Endothelial cell of umbilical vein (primary cell): ENCODE data around the gene FOSL2. TPM values are rescaled to one million over a fixed set of nuclear protein-coding genes. Genes with fewer than 3 reads are reported as not detected.

ENCODE experiments used
- BruUV-seq: library from RNA; stranded (reverse); fragments of 400-500 nt; replicated peaks from 2 replicates; lab custom pipeline; 2021; lab: Mats Ljungman, UMichigan
- CTCF ChIA-PET: fragments of 300-600, 350-600 bp; sonication (Branson Sonifier 250); formaldehyde crosslinking; loops from one replicate; lab custom pipeline; 2021; ENCODE audit warnings: antibody characterized with exemption, inconsistent platforms; lab: Charles Lee
- POLR2A ChIA-PET: fragments of 300-600, 350-600 bp; sonication (Branson Sonifier 250); formaldehyde crosslinking; loops from one replicate; lab custom pipeline; 2021; ENCODE audit warnings: antibody characterized with exemption, inconsistent platforms; lab: Charles Lee
- DNase-seq: peaks from one replicate; pipeline ENCODE4 v3.0.0-alpha.2; 2011; ENCODE audit warnings: low read depth, low spot score
- FAIRE-seq: peaks from 2 replicates; lab custom pipeline; 2011; peaks lifted over from hg19 to GRCh38; lab: Jason Lieb, UNC
- H2AFZ ChIP-seq: 2 replicates; pipeline ENCODE4 v1.6.0; 2012; ENCODE audit warnings: low read depth, low read length, control low read depth, inconsistent platforms
- H3K27ac ChIP-seq: 2 replicates; pipeline ENCODE4 v1.5.1; 2011; ENCODE audit warnings: low read depth, mild to moderate bottlenecking, control low read depth, low read length, moderate library complexity; ENCODE audit not compliant: insufficient read depth
- H3K27me3 ChIP-seq, 2 experiments: 2 replicates each; pipeline versions ENCODE4 v1.6.0 to v1.6.1; 2011; ENCODE audit warnings: low read length in 2 of 2, mixed read lengths in 1 of 2; ENCODE audit not compliant: control insufficient read depth in 2 of 2, insufficient read depth in 2 of 2
- H3K36me3 ChIP-seq, 2 experiments: 2 replicates in 1 of 2; 3 replicates in 1 of 2; pipeline ENCODE4 v1.5.1; 2011; ENCODE audit warnings: low read length in 2 of 2, mild to moderate bottlenecking in 1 of 2, moderate library complexity in 1 of 2; ENCODE audit not compliant: control insufficient read depth in 2 of 2, insufficient read depth in 2 of 2; ENCODE audit errors: extremely low read depth in 1 of 2
- H3K4me1 ChIP-seq: 3 replicates; pipeline ENCODE4 v1.5.1; 2011; ENCODE audit warnings: mild to moderate bottlenecking, low read length; ENCODE audit not compliant: control insufficient read depth, insufficient read depth; ENCODE audit errors: extremely low read depth
- H3K4me2 ChIP-seq: 2 replicates; pipeline ENCODE4 v1.6.1; 2011; ENCODE audit warnings: low read length, control low read depth, mixed read lengths; ENCODE audit not compliant: insufficient read depth
- H3K4me3 ChIP-seq, 3 experiments: fragments of 200-600 bp in 1 of 3; sonication (generic), shearing (Covaris generic) in 1 of 3; replicated peaks in 1 of 3; 2 replicates each; pipeline ENCODE4 v1.5.1; 2011 to 2016; ENCODE audit warnings: control low read depth in 3 of 3, low read length in 3 of 3, mild to moderate bottlenecking in 2 of 3, inconsistent platforms in 1 of 3, low read depth in 1 of 3, moderate library complexity in 1 of 3; ENCODE audit not compliant: insufficient read depth in 1 of 3
- H3K79me2 ChIP-seq: 2 replicates; pipeline ENCODE4 v1.6.0; 2012; ENCODE audit warnings: low read length, inconsistent platforms; ENCODE audit not compliant: control insufficient read depth, insufficient read depth
- H3K9ac ChIP-seq: replicated peaks from 2 replicates; pipeline ENCODE3; 2011; ENCODE audit warnings: low read length, control low read depth; ENCODE audit not compliant: insufficient read depth; ENCODE audit errors: extremely low read depth
- H3K9me1 ChIP-seq: replicated peaks from 3 replicates; pipeline ENCODE4 v1.6.0; 2011; ENCODE audit warnings: mild to moderate bottlenecking, low read length; ENCODE audit not compliant: control insufficient read depth, insufficient read depth; ENCODE audit errors: extremely low read depth
- H3K9me3 ChIP-seq: replicated peaks from 2 replicates; pipeline ENCODE4 v1.5.1; 2012; ENCODE audit warnings: low read length, inconsistent platforms; ENCODE audit not compliant: control insufficient read depth, insufficient read depth
- H4K20me1 ChIP-seq: replicated peaks from 2 replicates; pipeline ENCODE3; 2011; ENCODE audit warnings: mild to moderate bottlenecking, low read length; ENCODE audit not compliant: control insufficient read depth, insufficient read depth; ENCODE audit errors: extremely low read depth
- EZH2 ChIP-seq: IDR thresholded peaks from 2 replicates; pipeline ENCODE4 v1.6.1; 2012; ENCODE audit warnings: borderline replicate concordance, low read depth, mild to moderate bottlenecking, moderate library complexity, low read length, inconsistent platforms; ENCODE audit not compliant: severe bottlenecking
- FOS ChIP-seq: IDR thresholded peaks from 2 replicates; pipeline ENCODE4 v1.6.1; 2011; ENCODE audit warnings: mild to moderate bottlenecking, low read length, moderate library complexity, borderline replicate concordance; ENCODE audit not compliant: insufficient read depth
- GATA2 ChIP-seq: IDR thresholded peaks from 2 replicates; pipeline ENCODE4 v1.7.0; 2011; ENCODE audit warnings: low read depth, mild to moderate bottlenecking, moderate library complexity, mixed read lengths, low read length; ENCODE audit not compliant: insufficient read length, insufficient read depth
- JUN ChIP-seq: IDR thresholded peaks from 2 replicates; pipeline ENCODE4 v1.6.1; 2011; ENCODE audit warnings: borderline replicate concordance, low read depth; ENCODE audit not compliant: insufficient read length, insufficient read depth
- MYC ChIP-seq: IDR thresholded peaks from one replicate; pipeline ENCODE4 v1.6.1; 2011; ENCODE audit warnings: mild to moderate bottlenecking, low read depth, low read length
- POLR2A ChIP-seq: IDR thresholded peaks from 2 replicates; pipeline ENCODE4 v1.6.1; 2012; ENCODE audit warnings: low read depth, mild to moderate bottlenecking, control low read depth, low read length
- POLR2AphosphoS5 ChIP-seq: IDR thresholded peaks from 2 replicates; pipeline ENCODE4 v1.6.1; 2012; ENCODE audit warnings: low read depth, mild to moderate bottlenecking, control low read depth, low read length, moderate library complexity; ENCODE audit not compliant: insufficient read depth
- dilution Hi-C: fragments of 300-500 bp; cut with MboI; formaldehyde crosslinking; loops from one replicate; pipeline ENCODE4 v1.15.0; 2019; ENCODE audit warnings: low sequenced_read_pairs; ENCODE audit not compliant: extremely low pct_ligation_motif_present
- intact Hi-C: fragments of 100-400 bp; cut with micrococcal nuclease; formaldehyde crosslinking; loops from one replicate; pipeline ENCODE4 v1.10.0; 2022
- polyA plus RNA-seq, 4 experiments: library from polyadenylated mRNA; depleted of rRNA in 3 of 4; stranded (reverse) in 3 of 4; unstranded in 1 of 4; fragments of >200 nt; gene quantifications; 2 replicates each; pipeline versions ENCODE4 v1.2.1 to v1.2.3, GENCODE V29; 2011 to 2012; ENCODE audit warnings: missing spikeins in 1 of 4
- total RNA-seq: library from RNA; stranded (reverse); gene quantifications from 2 replicates; pipeline ENCODE4 v1.2.3, GENCODE V29; 2021
- TF ChIP-seq, protein P1 (sequence below): IDR thresholded peaks from 2 replicates; pipeline ENCODE4 v1.6.1; 2011; ENCODE audit not compliant: insufficient read depth, insufficient read length
- TF ChIP-seq, protein P2 (sequence below), 2 donors: IDR thresholded peaks; 1 replicate in 1 of 2; 2 replicates in 1 of 2; pipeline ENCODE4 v1.5.1; 2011; ENCODE audit warnings: low read length in 2 of 2, mild to moderate bottlenecking in 2 of 2, moderate library complexity in 2 of 2, control low read depth in 1 of 2, inconsistent platforms in 1 of 2, low read depth in 1 of 2; ENCODE audit not compliant: insufficient read depth in 1 of 2; ENCODE audit errors: extremely low read depth in 1 of 2

The FOSL2 gene
- total and polyA plus RNA-seq, 2 donors (not counting 3 experiments of a cell fraction or from before 2014, with no cell fraction given) = 43.9 to 85.3 TPM

DNA sequence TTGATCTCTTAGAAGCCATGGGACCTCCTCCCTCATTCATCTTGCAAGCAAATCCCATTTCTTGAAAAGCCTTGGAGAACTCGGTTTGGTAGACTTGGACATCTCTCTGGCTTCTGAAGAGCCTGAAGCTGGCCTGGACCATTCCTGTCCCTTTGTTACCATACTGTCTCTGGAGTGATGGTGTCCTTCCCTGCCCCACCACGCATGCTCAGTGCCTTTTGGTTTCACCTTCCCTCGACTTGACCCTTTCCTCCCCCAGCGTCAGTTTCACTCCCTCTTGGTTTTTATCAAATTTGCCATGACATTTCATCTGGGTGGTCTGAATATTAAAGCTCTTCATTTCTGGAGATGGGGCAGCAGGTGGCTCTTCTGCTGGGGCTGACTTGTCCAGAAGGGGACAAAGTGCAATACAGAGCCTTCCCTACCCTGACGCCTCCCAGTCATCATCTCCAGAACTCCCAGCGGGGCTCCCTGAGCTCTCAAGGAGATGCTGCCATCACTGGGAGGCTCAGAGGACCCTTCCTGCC is 20.0 kb downstream of the FOSL2 start:
- Histone ChIP-seq H3K79me2 (peaks cover 39% of the 10 kb centered on the region), H3K4me2 (no peak overlapping the region), H4K20me1 (peaks cover 3% of the 10 kb centered on the region), H3K27ac (no peak overlapping the region), H3K4me1 (peaks cover 29% of the 10 kb centered on the region), H2AFZ (no peak overlapping the region), H3K9ac (no peak overlapping the region), H3K4me3 (no peak overlapping the region), H3K36me3 (peaks cover 43 to 70% of the 10 kb centered on the region in 2 experiments), H3K27me3 (no peaks in the 10 kb centered on the region), H3K9me1 (no peaks in the 10 kb centered on the region), H3K9me3 (no peaks in the 10 kb centered on the region)
- FAIRE-seq = no peak
- BruUV-seq = no TSS peak
- dilution Hi-C loops = loop anchor here (25.0 kb wide), 1 partner anchor 675 kb away; no protein-coding TSS in a partner anchor
- no peak for DNase-seq
- CTCF ChIA-PET = interaction anchor here (1.0 to 1.6 kb wide), 2 partner anchors 659 to 687 kb away, joined by 3 to 5 read pairs; no protein-coding TSS in a partner anchor
- intact Hi-C loops = no loop called here
- POLR2A ChIA-PET = no interaction called here
- TF ChIP-seq GATA2 (no peak), JUN (no peak), FOS (no peak), MYC (no peak), POLR2A (no peak), POLR2AphosphoS5 (no peak), EZH2 (no peak)
- TF ChIP-seq, protein P1, sequence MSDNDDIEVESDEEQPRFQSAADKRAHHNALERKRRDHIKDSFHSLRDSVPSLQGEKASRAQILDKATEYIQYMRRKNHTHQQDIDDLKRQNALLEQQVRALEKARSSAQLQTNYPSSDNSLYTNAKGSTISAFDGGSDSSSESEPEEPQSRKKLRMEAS = no peak
- TF ChIP-seq, protein P2, sequence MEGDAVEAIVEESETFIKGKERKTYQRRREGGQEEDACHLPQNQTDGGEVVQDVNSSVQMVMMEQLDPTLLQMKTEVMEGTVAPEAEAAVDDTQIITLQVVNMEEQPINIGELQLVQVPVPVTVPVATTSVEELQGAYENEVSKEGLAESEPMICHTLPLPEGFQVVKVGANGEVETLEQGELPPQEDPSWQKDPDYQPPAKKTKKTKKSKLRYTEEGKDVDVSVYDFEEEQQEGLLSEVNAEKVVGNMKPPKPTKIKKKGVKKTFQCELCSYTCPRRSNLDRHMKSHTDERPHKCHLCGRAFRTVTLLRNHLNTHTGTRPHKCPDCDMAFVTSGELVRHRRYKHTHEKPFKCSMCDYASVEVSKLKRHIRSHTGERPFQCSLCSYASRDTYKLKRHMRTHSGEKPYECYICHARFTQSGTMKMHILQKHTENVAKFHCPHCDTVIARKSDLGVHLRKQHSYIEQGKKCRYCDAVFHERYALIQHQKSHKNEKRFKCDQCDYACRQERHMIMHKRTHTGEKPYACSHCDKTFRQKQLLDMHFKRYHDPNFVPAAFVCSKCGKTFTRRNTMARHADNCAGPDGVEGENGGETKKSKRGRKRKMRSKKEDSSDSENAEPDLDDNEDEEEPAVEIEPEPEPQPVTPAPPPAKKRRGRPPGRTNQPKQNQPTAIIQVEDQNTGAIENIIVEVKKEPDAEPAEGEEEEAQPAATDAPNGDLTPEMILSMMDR (IDR thresholded peaks at IDR 0.05; ENCODE audit: extremely low read depth in 1 of 2, insufficient read depth in 1 of 2, low read depth in 1 of 2, low read length in 2 of 2) = no peak
